ENCODE results near the gene MSTO1.

GRCh38 chr1:155607708-155608107, 2.3 kb upstream of the MSTO1 start:
- TF ChIP-seq POLR2A (IDR thresholded peaks at IDR 0.05), result no peak
- TF ChIP-seq CTCF (IDR thresholded peaks at IDR 0.05), result no peak
- TF ChIP-seq POLR2AphosphoS5 (IDR thresholded peaks at IDR 0.05), result no peak
- no peak for TF ChIP-seq EP300 (IDR thresholded peaks at IDR 0.05)
